ENCODE data around the gene PCBD1.

Gene PCBD1

GRCh38 chr10:70843333-70843732 is 45.0 kb downstream of the PCBD1 start:
- H3K4me3 ChIP-seq (ENCODE audit: control insufficient read depth, low read depth, low read length): no peak overlapping the region
- DNase-seq (ENCODE audit: low read depth): no peak
- no peak for TF ChIP-seq CTCF (IDR thresholded peaks at IDR 0.05; ENCODE audit: control insufficient read depth, insufficient read depth, low read depth, low read length, missing control alignments)

GRCh38 chr10:70840836-70841235 is 47.5 kb downstream of the PCBD1 start:
- H3K4me3 ChIP-seq (ENCODE audit: control insufficient read depth, low read depth, low read length): no peak overlapping the region
- no peak for DNase-seq (ENCODE audit: low read depth)
- no peak for TF ChIP-seq CTCF (IDR thresholded peaks at IDR 0.05; ENCODE audit: control insufficient read depth, insufficient read depth, low read depth, low read length, missing control alignments)

- no peak overlapping the region for H3K4me3 ChIP-seq (ENCODE audit: control insufficient read depth, low read depth, low read length)
- DNase-seq (ENCODE audit: low read depth): no peak
Observed at GRCh38 chr10:70838270-70838805, 50.0 kb downstream of the PCBD1 start.

GRCh38 chr10:70837660-70838059 is 50.7 kb downstream of the PCBD1 start:
- H3K4me3 ChIP-seq (ENCODE audit: control insufficient read depth, low read depth, low read length): no peak overlapping the region
- TF ChIP-seq CTCF (IDR thresholded peaks at IDR 0.05; ENCODE audit: control insufficient read depth, insufficient read depth, low read depth, low read length, missing control alignments): no peak
- DNase-seq (ENCODE audit: low read depth): no peak

More at GRCh38 chr10:70838270-70838805, 50.0 kb downstream of the PCBD1 start:
- TF ChIP-seq CTCF (IDR thresholded peaks at IDR 0.05; ENCODE audit: control insufficient read depth, insufficient read depth, low read depth, low read length, missing control alignments): no peak

GRCh38 chr10:70836319-70836718 is 52.0 kb downstream of the PCBD1 start:
- no peak for TF ChIP-seq CTCF (IDR thresholded peaks at IDR 0.05; ENCODE audit: control insufficient read depth, insufficient read depth, low read depth, low read length, missing control alignments)
- no peak overlapping the region for H3K4me3 ChIP-seq (ENCODE audit: control insufficient read depth, low read depth, low read length)
- no peak for DNase-seq (ENCODE audit: low read depth)

GRCh38 chr10:70834441-70835151 is 53.8 kb downstream of the PCBD1 start:
- H3K4me3 ChIP-seq (ENCODE audit: control insufficient read depth, low read depth, low read length): no peak overlapping the region
- DNase-seq (ENCODE audit: low read depth): no peak

More at GRCh38 chr10:70834441-70835151, 53.8 kb downstream of the PCBD1 start:
- TF ChIP-seq CTCF (IDR thresholded peaks at IDR 0.05; ENCODE audit: control insufficient read depth, insufficient read depth, low read depth, low read length, missing control alignments): no peak
